ENCODE measurements around the gene POLR1C. TPM values are rescaled to one million over a fixed set of nuclear protein-coding genes. Genes with fewer than 3 reads are reported as not detected.
"Not testable (repeated sequence)": the region's sequence is repeated elsewhere in the genome, so short reads cannot be mapped to it uniquely, and the experiment has no call there.

POLR1C gene, protein sequence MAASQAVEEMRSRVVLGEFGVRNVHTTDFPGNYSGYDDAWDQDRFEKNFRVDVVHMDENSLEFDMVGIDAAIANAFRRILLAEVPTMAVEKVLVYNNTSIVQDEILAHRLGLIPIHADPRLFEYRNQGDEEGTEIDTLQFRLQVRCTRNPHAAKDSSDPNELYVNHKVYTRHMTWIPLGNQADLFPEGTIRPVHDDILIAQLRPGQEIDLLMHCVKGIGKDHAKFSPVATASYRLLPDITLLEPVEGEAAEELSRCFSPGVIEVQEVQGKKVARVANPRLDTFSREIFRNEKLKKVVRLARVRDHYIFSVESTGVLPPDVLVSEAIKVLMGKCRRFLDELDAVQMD
- total RNA-seq: 28.6 and 29.5 TPM in 2 replicates

GRCh38 chr6:43516697-43517504, at the start of gene POLR1C, which contains the start of gene YIPF3:
Gene POLR1C (plus strand): TSS chr6:43517089. CDS start chr6:43517110, 21 bp downstream.
Gene YIPF3 (minus strand): TSS chr6:43516926. CDS start chr6:43516807, 119 bp downstream.
- H3K27ac ChIP-seq (ENCODE audit: low read depth, low read length): peak within 1 kb of the TSS; percentile 92
- H3K4me1 ChIP-seq (ENCODE audit: insufficient read depth, low read length): peaks cover 19% of the 10 kb centered on the region
- DNase-seq (ENCODE audit: insufficient read length, low spot score, missing footprints): peak; percentile 99
- peak within 1 kb of the TSS; percentile 99 for H3K4me3 ChIP-seq (ENCODE audit: insufficient read depth, low read length)
- H4K20me1 ChIP-seq (ENCODE audit: insufficient read depth, low read length): peaks cover 34% of the 10 kb centered on the region
- peak within 1 kb of the TSS; percentile 96 for H2AFZ ChIP-seq (ENCODE audit: low read length)
- TF ChIP-seq CTCF (IDR thresholded peaks at IDR 0.05; ENCODE audit: extremely low read depth, low read depth, low read length): no peak
- peaks cover 73% of the 10 kb centered on the region for H3K79me2 ChIP-seq (ENCODE audit: insufficient read depth, low read length)
- no peaks in the 10 kb centered on the region for H3K27me3 ChIP-seq (ENCODE audit: insufficient read depth, low read length)
- peak within 1 kb of the TSS; percentile 97 for H3K4me2 ChIP-seq (ENCODE audit: insufficient read depth, low read length)
- no peaks in the 10 kb centered on the region for H3K9me3 ChIP-seq (ENCODE audit: low read depth, low read length)
- H3K36me3 ChIP-seq (ENCODE audit: insufficient read depth, low read length): peaks cover 63% of the 10 kb centered on the region

DNA sequence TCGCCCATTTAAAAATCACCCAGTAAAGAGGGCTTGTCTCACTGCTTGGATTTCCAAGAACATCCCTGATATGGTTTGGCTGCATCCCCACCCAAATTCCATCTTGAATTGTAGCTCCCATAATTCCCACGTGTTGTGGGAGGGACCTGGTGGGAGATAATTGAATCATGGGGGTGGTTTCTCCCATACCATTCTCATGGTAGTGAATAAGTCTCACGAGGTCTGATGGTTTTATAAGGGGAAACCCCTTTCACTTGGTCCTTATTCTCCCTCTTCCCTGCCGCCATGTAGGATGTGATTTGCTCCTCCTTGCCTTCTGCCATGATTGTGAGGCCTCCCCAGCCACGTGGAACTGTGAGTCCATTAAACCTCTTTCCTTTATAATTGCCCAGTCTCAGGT, 49.6 kb upstream of the POLR1C start:
- H3K27me3 ChIP-seq (ENCODE audit: insufficient read depth, low read length); H3K79me2 ChIP-seq (ENCODE audit: insufficient read depth, low read length); H3K9me3 ChIP-seq (ENCODE audit: low read depth, low read length); H3K4me1 ChIP-seq (ENCODE audit: insufficient read depth, low read length); DNase-seq (ENCODE audit: insufficient read length, low spot score, missing footprints); H3K4me3 ChIP-seq (ENCODE audit: insufficient read depth, low read length); H3K27ac ChIP-seq (ENCODE audit: low read depth, low read length); H2AFZ ChIP-seq (ENCODE audit: low read length); H4K20me1 ChIP-seq (ENCODE audit: insufficient read depth, low read length); H3K36me3 ChIP-seq (ENCODE audit: insufficient read depth, low read length); H3K4me2 ChIP-seq (ENCODE audit: insufficient read depth, low read length): not testable (repeated sequence)

- H3K9me3 ChIP-seq (ENCODE audit: low read depth, low read length): no peaks in the 10 kb centered on the region
- H3K27ac ChIP-seq (ENCODE audit: low read depth, low read length): no peak overlapping the region
- H3K79me2 ChIP-seq (ENCODE audit: insufficient read depth, low read length): no peaks in the 10 kb centered on the region
- no peaks in the 10 kb centered on the region for H3K36me3 ChIP-seq (ENCODE audit: insufficient read depth, low read length)
- no peak overlapping the region for H2AFZ ChIP-seq (ENCODE audit: low read length)
- no peak for DNase-seq (ENCODE audit: insufficient read length, low spot score, missing footprints)
- H3K4me2 ChIP-seq (ENCODE audit: insufficient read depth, low read length): no peak overlapping the region
- TF ChIP-seq CTCF (IDR thresholded peaks at IDR 0.05; ENCODE audit: extremely low read depth, low read depth, low read length): no peak
- no peaks in the 10 kb centered on the region for H4K20me1 ChIP-seq (ENCODE audit: insufficient read depth, low read length)
- no peaks in the 10 kb centered on the region for H3K4me1 ChIP-seq (ENCODE audit: insufficient read depth, low read length)
- peaks cover 4% of the 10 kb centered on the region for H3K27me3 ChIP-seq (ENCODE audit: insufficient read depth, low read length)
- H3K4me3 ChIP-seq (ENCODE audit: insufficient read depth, low read length): no peak overlapping the region
These were observed 49.1 kb upstream of the POLR1C start for GRCh38 chr6:43467752-43468151.

DNA sequence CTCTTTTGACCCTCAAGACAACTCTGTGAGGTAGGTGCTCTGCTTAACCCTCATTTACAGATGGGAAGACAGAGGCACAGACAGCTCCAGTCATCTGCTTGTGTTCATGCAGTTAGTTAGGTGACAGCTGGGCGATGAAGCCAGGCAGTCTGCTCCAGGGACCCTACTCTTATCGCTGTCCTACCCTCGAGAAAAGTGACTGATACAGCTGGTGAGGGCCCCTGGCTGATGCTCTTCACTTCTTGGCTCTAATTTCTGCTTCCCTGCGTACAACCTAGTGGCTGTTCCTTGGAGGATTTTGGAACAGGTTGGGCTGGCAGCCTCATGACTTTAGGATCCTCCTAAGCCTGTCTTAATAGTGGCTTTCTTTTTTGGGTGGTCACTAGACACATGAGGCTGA, 48.6 kb upstream of the POLR1C start:
- Histone ChIP-seq H3K36me3 (ENCODE audit: insufficient read depth, low read length) (no peaks in the 10 kb centered on the region), H3K79me2 (ENCODE audit: insufficient read depth, low read length) (no peaks in the 10 kb centered on the region), H3K27ac (ENCODE audit: low read depth, low read length) (no peak overlapping the region), H3K4me3 (ENCODE audit: insufficient read depth, low read length) (no peak overlapping the region), H3K4me1 (ENCODE audit: insufficient read depth, low read length) (no peaks in the 10 kb centered on the region), H2AFZ (ENCODE audit: low read length) (no peak overlapping the region), H3K9me3 (ENCODE audit: low read depth, low read length) (no peaks in the 10 kb centered on the region), H4K20me1 (ENCODE audit: insufficient read depth, low read length) (no peaks in the 10 kb centered on the region), H3K27me3 (ENCODE audit: insufficient read depth, low read length) (peaks cover under 1% of the 10 kb centered on the region), H3K4me2 (ENCODE audit: insufficient read depth, low read length) (no peak overlapping the region)
- TF ChIP-seq CTCF (IDR thresholded peaks at IDR 0.05; ENCODE audit: extremely low read depth, low read depth, low read length): no peak
- no peak for DNase-seq (ENCODE audit: insufficient read length, low spot score, missing footprints)
